NCI-H2227 treated with DMSO at 0.1 percent for 48 hours (cell line): ENCODE measurements around the gene KCNK15.

ENCODE experiments used
- DNase-seq: peaks from one replicate; lab custom pipeline; 2025; lab: John Stamatoyannopoulos, UW

The KCNK15 gene

GRCh38 chr20:44715499-44716308 is 30.0 kb upstream of the KCNK15 start:
- no peak for DNase-seq

- no peak for DNase-seq
Measured at GRCh38 chr20:44716309-44717106, 29.2 kb upstream of the KCNK15 start.

- DNase-seq: no peak
Measured at GRCh38 chr20:44717986-44718385, 27.7 kb upstream of the KCNK15 start.

- DNase-seq: no peak
Measured at GRCh38 chr20:44719841-44720240, 25.8 kb upstream of the KCNK15 start.

- DNase-seq: peak; percentile 28
Measured at GRCh38 chr20:44720621-44720996, 25.1 kb upstream of the KCNK15 start.

- no peak for DNase-seq
Measured at GRCh38 chr20:44720997-44721784, 24.5 kb upstream of the KCNK15 start.

GRCh38 chr20:44721785-44722054 is 23.9 kb upstream of the KCNK15 start:
- DNase-seq: no peak

GRCh38 chr20:44722990-44723389 is 22.7 kb upstream of the KCNK15 start:
- no peak for DNase-seq

GRCh38 chr20:44723391-44723790 is 22.3 kb upstream of the KCNK15 start:
- DNase-seq: no peak

GRCh38 chr20:44723798-44724362 is 21.8 kb upstream of the KCNK15 start:
- no peak for DNase-seq

- no peak for DNase-seq
Measured at GRCh38 chr20:44724423-44725091, 21.1 kb upstream of the KCNK15 start.

GRCh38 chr20:44725837-44726236 is 19.8 kb upstream of the KCNK15 start:
- no peak for DNase-seq

- DNase-seq: no peak
Measured at GRCh38 chr20:44727039-44727438, 18.6 kb upstream of the KCNK15 start.

- no peak for DNase-seq
Measured at GRCh38 chr20:44727651-44728050, 18.0 kb upstream of the KCNK15 start.

- no peak for DNase-seq
Measured at GRCh38 chr20:44728801-44729443, 16.7 kb upstream of the KCNK15 start.

GRCh38 chr20:44730441-44730840 is 15.2 kb upstream of the KCNK15 start:
- no peak for DNase-seq

- no peak for DNase-seq
Measured at GRCh38 chr20:44731657-44732056, 14.0 kb upstream of the KCNK15 start.

- no peak for DNase-seq
Measured at GRCh38 chr20:44732327-44732726, 13.3 kb upstream of the KCNK15 start.

- peak; percentile 30 for DNase-seq
Measured at GRCh38 chr20:44733341-44734069, 12.2 kb upstream of the KCNK15 start.

- DNase-seq: no peak
Measured at GRCh38 chr20:44734938-44735337, 10.7 kb upstream of the KCNK15 start.

- DNase-seq: no peak
Measured at GRCh38 chr20:44735816-44736169, 9.9 kb upstream of the KCNK15 start.
